ENCODE measurements around the gene PRR14L. TPM values are rescaled to one million over a fixed set of nuclear protein-coding genes. Genes with fewer than 3 reads are reported as not detected.

The PRR14L gene
- total and polyA plus RNA-seq, 4 donors: 4.5 to 20.2 (median 13.4) TPM

DNA sequence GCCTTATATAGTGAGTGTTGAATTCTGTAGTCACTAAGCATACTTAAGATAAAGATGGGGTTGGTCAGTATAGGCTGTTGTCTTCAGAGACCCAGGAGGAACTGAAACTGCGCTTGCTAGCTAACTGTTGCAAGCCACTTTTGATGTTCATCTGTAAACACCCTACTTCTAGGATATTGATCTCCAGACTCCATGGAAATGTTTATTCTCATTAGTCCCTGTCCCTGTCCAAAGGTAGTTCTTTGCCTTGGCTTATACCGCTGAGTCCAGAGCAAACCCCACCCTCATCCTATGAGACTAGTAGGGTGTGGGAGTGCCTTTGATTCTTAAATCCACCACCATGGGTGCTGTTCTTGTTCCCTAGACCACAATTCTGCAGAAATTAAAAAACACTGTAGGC lies 40.3 kb upstream of the PRR14L start:
- no peak overlapping the region for H3K4me3 ChIP-seq (ENCODE audit: low read depth in 1 of 3, low read length in 3 of 3)
- H3K36me3 ChIP-seq (ENCODE audit: control insufficient read depth in 4 of 4, insufficient read depth in 3 of 4, low read depth in 1 of 4, low read length in 3 of 4): peaks cover 8 to 13% (median 10%) of the 10 kb centered on the region in 4 donors
- H3K9me3 ChIP-seq (ENCODE audit: control insufficient read depth in 4 of 4, low read length in 3 of 4): no peaks in the 10 kb centered on the region
- 49% methylated on average over 2 of the region's 2 CpGs for WGBS
- peaks cover 0 to 10% (median 5%) of the 10 kb centered on the region in 4 donors for H3K4me1 ChIP-seq (ENCODE audit: control insufficient read depth in 4 of 4, insufficient read depth in 4 of 4, low read length in 3 of 4)
- no peak overlapping the region for H3K9ac ChIP-seq (ENCODE audit: low read depth in 1 of 2, low read length in 2 of 2)
- TF ChIP-seq, protein P1, sequence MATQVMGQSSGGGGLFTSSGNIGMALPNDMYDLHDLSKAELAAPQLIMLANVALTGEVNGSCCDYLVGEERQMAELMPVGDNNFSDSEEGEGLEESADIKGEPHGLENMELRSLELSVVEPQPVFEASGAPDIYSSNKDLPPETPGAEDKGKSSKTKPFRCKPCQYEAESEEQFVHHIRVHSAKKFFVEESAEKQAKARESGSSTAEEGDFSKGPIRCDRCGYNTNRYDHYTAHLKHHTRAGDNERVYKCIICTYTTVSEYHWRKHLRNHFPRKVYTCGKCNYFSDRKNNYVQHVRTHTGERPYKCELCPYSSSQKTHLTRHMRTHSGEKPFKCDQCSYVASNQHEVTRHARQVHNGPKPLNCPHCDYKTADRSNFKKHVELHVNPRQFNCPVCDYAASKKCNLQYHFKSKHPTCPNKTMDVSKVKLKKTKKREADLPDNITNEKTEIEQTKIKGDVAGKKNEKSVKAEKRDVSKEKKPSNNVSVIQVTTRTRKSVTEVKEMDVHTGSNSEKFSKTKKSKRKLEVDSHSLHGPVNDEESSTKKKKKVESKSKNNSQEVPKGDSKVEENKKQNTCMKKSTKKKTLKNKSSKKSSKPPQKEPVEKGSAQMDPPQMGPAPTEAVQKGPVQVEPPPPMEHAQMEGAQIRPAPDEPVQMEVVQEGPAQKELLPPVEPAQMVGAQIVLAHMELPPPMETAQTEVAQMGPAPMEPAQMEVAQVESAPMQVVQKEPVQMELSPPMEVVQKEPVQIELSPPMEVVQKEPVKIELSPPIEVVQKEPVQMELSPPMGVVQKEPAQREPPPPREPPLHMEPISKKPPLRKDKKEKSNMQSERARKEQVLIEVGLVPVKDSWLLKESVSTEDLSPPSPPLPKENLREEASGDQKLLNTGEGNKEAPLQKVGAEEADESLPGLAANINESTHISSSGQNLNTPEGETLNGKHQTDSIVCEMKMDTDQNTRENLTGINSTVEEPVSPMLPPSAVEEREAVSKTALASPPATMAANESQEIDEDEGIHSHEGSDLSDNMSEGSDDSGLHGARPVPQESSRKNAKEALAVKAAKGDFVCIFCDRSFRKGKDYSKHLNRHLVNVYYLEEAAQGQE (IDR thresholded peaks at IDR 0.05): no peak
- TF ChIP-seq RAD21 (IDR thresholded peaks at IDR 0.05): peak in 1 of 2 donors; percentile 27
- TF ChIP-seq, protein P2, sequence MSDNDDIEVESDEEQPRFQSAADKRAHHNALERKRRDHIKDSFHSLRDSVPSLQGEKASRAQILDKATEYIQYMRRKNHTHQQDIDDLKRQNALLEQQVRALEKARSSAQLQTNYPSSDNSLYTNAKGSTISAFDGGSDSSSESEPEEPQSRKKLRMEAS (IDR thresholded peaks at IDR 0.05): no peak
- TF ChIP-seq SP1 (IDR thresholded peaks at IDR 0.05): peak; percentile 18
- peak; percentile 36 for TF ChIP-seq FOXA1 (IDR thresholded peaks at IDR 0.05)
- no peak for TF ChIP-seq EGR1 (IDR thresholded peaks at IDR 0.05; ENCODE audit: low read depth in 2 of 2)
- TF ChIP-seq NR2F2 (IDR thresholded peaks at IDR 0.05): no peak
- TF ChIP-seq HNF4G (IDR thresholded peaks at IDR 0.05): peak; percentile 39
- peak; percentile 57 for TF ChIP-seq FOXA2 (IDR thresholded peaks at IDR 0.05)
- TF ChIP-seq JUND (IDR thresholded peaks at IDR 0.05): peak; percentile 17 to 41
- TF ChIP-seq TAF1 (conservative IDR thresholded peaks at IDR 0.05): no peak
- TF ChIP-seq, protein P3, sequence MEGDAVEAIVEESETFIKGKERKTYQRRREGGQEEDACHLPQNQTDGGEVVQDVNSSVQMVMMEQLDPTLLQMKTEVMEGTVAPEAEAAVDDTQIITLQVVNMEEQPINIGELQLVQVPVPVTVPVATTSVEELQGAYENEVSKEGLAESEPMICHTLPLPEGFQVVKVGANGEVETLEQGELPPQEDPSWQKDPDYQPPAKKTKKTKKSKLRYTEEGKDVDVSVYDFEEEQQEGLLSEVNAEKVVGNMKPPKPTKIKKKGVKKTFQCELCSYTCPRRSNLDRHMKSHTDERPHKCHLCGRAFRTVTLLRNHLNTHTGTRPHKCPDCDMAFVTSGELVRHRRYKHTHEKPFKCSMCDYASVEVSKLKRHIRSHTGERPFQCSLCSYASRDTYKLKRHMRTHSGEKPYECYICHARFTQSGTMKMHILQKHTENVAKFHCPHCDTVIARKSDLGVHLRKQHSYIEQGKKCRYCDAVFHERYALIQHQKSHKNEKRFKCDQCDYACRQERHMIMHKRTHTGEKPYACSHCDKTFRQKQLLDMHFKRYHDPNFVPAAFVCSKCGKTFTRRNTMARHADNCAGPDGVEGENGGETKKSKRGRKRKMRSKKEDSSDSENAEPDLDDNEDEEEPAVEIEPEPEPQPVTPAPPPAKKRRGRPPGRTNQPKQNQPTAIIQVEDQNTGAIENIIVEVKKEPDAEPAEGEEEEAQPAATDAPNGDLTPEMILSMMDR (IDR thresholded peaks at IDR 0.05; ENCODE audit: low read depth, low read length, missing input control): no peak
- peak; percentile 37 for TF ChIP-seq YY1 (IDR thresholded peaks at IDR 0.05)
- peak; percentile 78 to 82 for TF ChIP-seq HNF4A (conservative IDR thresholded peaks at IDR 0.05)
- TF ChIP-seq GABPA (IDR thresholded peaks at IDR 0.05 in 1 of 2, conservative IDR thresholded peaks at IDR 0.05 in 1 of 2): no peak
- TF ChIP-seq ZBTB33 (IDR thresholded peaks at IDR 0.05): no peak
- TF ChIP-seq RXRA (IDR thresholded peaks at IDR 0.05): peak; percentile 32 to 37
- TF ChIP-seq ATF3 (IDR thresholded peaks at IDR 0.05): no peak
- no peak overlapping the region for H3K27ac ChIP-seq (ENCODE audit: low read depth in 1 of 2, low read length in 2 of 2)
- H3K27me3 ChIP-seq (ENCODE audit: control insufficient read depth in 4 of 4, insufficient read depth in 4 of 4, low read length in 3 of 4): no peaks in the 10 kb centered on the region
- no peak for DNase-seq (ENCODE audit: low spot score)
